Transverse colon (tissue), 4 donors: Measurements from ENCODE around the gene CLN6. TPM values are rescaled to one million over a fixed set of nuclear protein-coding genes. Genes with fewer than 3 reads are reported as not detected.
"Not testable (repeated sequence)": the region's sequence is repeated elsewhere in the genome, so short reads cannot be mapped to it uniquely, and the experiment has no call there.

Source experiments
- DNase-seq: peaks from one replicate; pipeline ENCODE4 v3.0.0-alpha.2; 2019
- H3K27ac ChIP-seq, 4 donors: fragments of 200-600 bp; sonication (generic); 2 replicates each; pipeline ENCODE4 v1.5.1; 2016 to 2018; ENCODE audit warnings: inconsistent platforms in 4 of 4
- H3K27me3 ChIP-seq: fragments of 200-600 bp; sonication (generic); 2 replicates; pipeline ENCODE4 v1.5.1; 2017; ENCODE audit warnings: inconsistent platforms
- H3K36me3 ChIP-seq, 4 donors: fragments of 200-600 bp; sonication (generic); 2 replicates each; pipeline ENCODE4 v1.5.1; 2017 to 2019; ENCODE audit warnings: inconsistent platforms in 4 of 4
- H3K4me1 ChIP-seq, 4 donors: fragments of 200-600 bp; sonication (generic); 2 replicates each; pipeline ENCODE4 v1.5.1; 2017 to 2020; ENCODE audit warnings: inconsistent platforms in 4 of 4
- H3K4me3 ChIP-seq, 4 donors: fragments of 200-600 bp; sonication (generic); 1 replicate in 1 of 4; 2 replicates in 3 of 4; pipeline versions ENCODE4 v1.5.1 to v1.6.1; 2017 to 2019; ENCODE audit warnings: inconsistent platforms in 4 of 4
- H3K9me3 ChIP-seq, 2 donors: fragments of 200-600 bp; sonication (generic); 2 replicates each; pipeline ENCODE4 v1.5.1; 2017 to 2019; ENCODE audit warnings: inconsistent platforms in 2 of 2
- EP300 ChIP-seq: sonication (generic); formaldehyde crosslinking; IDR thresholded peaks from one replicate; pipeline ENCODE4 v1.6.1; 2017; ENCODE audit warnings: antibody characterized with exemption, low read depth
- POLR2A ChIP-seq: fragments of 450-650 bp; IDR thresholded peaks from one replicate; pipeline ENCODE4 v1.6.1; 2016; ENCODE audit warnings: antibody characterized with exemption, mild to moderate bottlenecking, moderate library complexity
- POLR2AphosphoS5 ChIP-seq, 3 donors: sonication (generic); formaldehyde crosslinking; IDR thresholded peaks; one replicate each; pipeline ENCODE4 v1.6.1; 2016; ENCODE audit warnings: antibody characterized with exemption in 3 of 3
- WGBS, 2 donors: methylation state at CpG; one replicate each; pipeline ENCODE4 v1.1.5; 2018; ENCODE audit warnings: low coverage in 1 of 2; 5-methylcytosine and 5-hydroxymethylcytosine counted together
- in situ Hi-C, 4 donors: fragments of 200-750 bp; cut with MboI; loops; one replicate each; pipeline versions ENCODE4 v1.15.0 to v1.15.1; 2017; ENCODE audit warnings: low sequenced_read_pairs in 3 of 4, low pct_ligation_motif_present in 1 of 4, low pct_unique_long_range_greater_than_20kb in 1 of 4
- intact Hi-C: fragments of 100-400 bp; cut with DNase I; formaldehyde crosslinking; loops from one replicate; pipeline ENCODE4 v1.15.1; 2023; ENCODE audit warnings: low total_unique reads
- total RNA-seq, 4 donors: library from RNA; depleted of rRNA; stranded (reverse); fragments of >200 nt; gene quantifications; one replicate each; pipeline ENCODE4 v1.1.0, GENCODE V29; 2016
- TF ChIP-seq, protein P1 (sequence below), 5 experiments: fragments of 200-600 bp in 3 of 5; fragments of 450-650 bp in 2 of 5; sonication (generic) in 3 of 5; IDR thresholded peaks; 1 replicate in 2 of 5; 2 replicates in 3 of 5; pipeline ENCODE4 v1.5.1; 2016 to 2017; ENCODE audit warnings: antibody characterized with exemption in 5 of 5, inconsistent platforms in 3 of 5, mild to moderate bottlenecking in 2 of 5, moderate library complexity in 1 of 5

Gene CLN6
- total RNA-seq, 4 donors from 2014 or later, result 13.8 to 28.1 (median 18.2) TPM

GRCh38 chr15:68175526-68175925 lies 54.0 kb downstream of the CLN6 start:
- 65 to 72% methylated on average over 2 of the region's 2 CpGs for WGBS, 2 donors
- in situ Hi-C loops, result no loop called here

DNA sequence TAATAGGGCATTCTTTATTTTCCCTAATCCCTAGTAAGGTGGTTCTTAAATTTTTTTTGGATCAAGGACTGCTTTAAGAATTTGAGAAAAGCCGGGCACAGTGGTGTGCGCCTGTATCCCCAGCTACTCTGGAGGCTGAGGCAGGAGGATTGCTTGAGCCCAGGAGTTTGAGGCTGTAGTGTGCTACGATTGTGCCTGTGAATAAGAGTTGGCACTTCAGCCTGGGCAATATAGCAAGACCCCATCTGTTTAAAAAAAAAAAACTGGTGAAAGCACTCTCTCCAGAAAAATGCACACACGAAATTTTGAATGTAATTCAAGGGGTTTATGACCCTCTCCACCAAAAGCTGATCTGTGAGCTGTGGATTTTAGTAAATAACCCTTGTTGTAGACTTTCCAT lies 56.4 kb downstream of the CLN6 start:
- WGBS, 2 donors, result 96 to 97% methylated on average over 4 of the region's 4 CpGs
- Histone ChIP-seq H3K36me3 (peaks cover 0 to 27% (median 9%) of the 10 kb centered on the region in 4 donors), H3K9me3 (no peaks in the 10 kb centered on the region), H3K27ac (no peak overlapping the region), H3K4me3 (no peak overlapping the region), H3K27me3 (no peaks in the 10 kb centered on the region), H3K4me1 (no peaks in the 10 kb centered on the region)
- no peak for DNase-seq
- intact Hi-C loops (no loop called here), in situ Hi-C loops (loop anchor here in 2 of 4 donors (25.0 kb wide), 2 partner anchors 111 to 311 kb away; partner anchors contain the start of gene PIAS1 (in 1 of the 2))
- TF ChIP-seq EP300 (no peak), POLR2AphosphoS5 (IDR thresholded peaks at IDR 0.05) (no peak), POLR2A (no peak)
- TF ChIP-seq, protein P1, sequence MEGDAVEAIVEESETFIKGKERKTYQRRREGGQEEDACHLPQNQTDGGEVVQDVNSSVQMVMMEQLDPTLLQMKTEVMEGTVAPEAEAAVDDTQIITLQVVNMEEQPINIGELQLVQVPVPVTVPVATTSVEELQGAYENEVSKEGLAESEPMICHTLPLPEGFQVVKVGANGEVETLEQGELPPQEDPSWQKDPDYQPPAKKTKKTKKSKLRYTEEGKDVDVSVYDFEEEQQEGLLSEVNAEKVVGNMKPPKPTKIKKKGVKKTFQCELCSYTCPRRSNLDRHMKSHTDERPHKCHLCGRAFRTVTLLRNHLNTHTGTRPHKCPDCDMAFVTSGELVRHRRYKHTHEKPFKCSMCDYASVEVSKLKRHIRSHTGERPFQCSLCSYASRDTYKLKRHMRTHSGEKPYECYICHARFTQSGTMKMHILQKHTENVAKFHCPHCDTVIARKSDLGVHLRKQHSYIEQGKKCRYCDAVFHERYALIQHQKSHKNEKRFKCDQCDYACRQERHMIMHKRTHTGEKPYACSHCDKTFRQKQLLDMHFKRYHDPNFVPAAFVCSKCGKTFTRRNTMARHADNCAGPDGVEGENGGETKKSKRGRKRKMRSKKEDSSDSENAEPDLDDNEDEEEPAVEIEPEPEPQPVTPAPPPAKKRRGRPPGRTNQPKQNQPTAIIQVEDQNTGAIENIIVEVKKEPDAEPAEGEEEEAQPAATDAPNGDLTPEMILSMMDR (IDR thresholded peaks at IDR 0.05), result no peak

More at GRCh38 chr15:68175526-68175925, 54.0 kb downstream of the CLN6 start:
- H3K27me3 ChIP-seq, result no peaks in the 10 kb centered on the region
- no peaks in the 10 kb centered on the region for H3K4me1 ChIP-seq
- no peak overlapping the region for H3K27ac ChIP-seq
- H3K9me3 ChIP-seq, result no peaks in the 10 kb centered on the region
- no peak for DNase-seq
- TF ChIP-seq EP300, result no peak
- TF ChIP-seq, protein P1 (IDR thresholded peaks at IDR 0.05), result no peak
- TF ChIP-seq POLR2A, result no peak
- peaks cover 0 to 32% (median 9%) of the 10 kb centered on the region in 4 donors for H3K36me3 ChIP-seq
- H3K4me3 ChIP-seq, result no peak overlapping the region
- intact Hi-C loops, result no loop called here

GRCh38 chr15:68172037-68172436 lies 57.5 kb downstream of the CLN6 start:
- H3K4me3 ChIP-seq, H3K4me1 ChIP-seq, H3K9me3 ChIP-seq, H3K27ac ChIP-seq, DNase-seq, intact Hi-C loops, H3K27me3 ChIP-seq: not testable (repeated sequence)
- 94% methylated on average over 2 of the region's 2 CpGs; no CpG with 5 or more reads in 1 of the 2 donors for WGBS, 2 donors
- in situ Hi-C loops, result loop anchor here in 2 of 4 donors (25.0 kb wide), 2 partner anchors 110 to 310 kb away; partner anchors contain the start of gene PIAS1 (in 1 of the 2)
- H3K36me3 ChIP-seq, result peaks cover 0 to 27% (median 9%) of the 10 kb centered on the region in 4 donors

- Histone ChIP-seq H3K4me1 (no peaks in the 10 kb centered on the region), H3K27me3 (no peaks in the 10 kb centered on the region), H3K4me3 (no peak overlapping the region), H3K9me3 (no peaks in the 10 kb centered on the region), H3K27ac (no peak overlapping the region), H3K36me3 (no peaks in the 10 kb centered on the region)
- WGBS, 2 donors, result 79 to 95% methylated on average over 4 of the region's 4 CpGs
- DNase-seq, result no peak
- in situ Hi-C loops, result loop anchor here in 2 of 4 donors (25.0 kb wide), 2 partner anchors 105 to 305 kb away; partner anchors contain the start of gene PIAS1 (in 1 of the 2)
- intact Hi-C loops, result no loop called here
- TF ChIP-seq EP300 (no peak), POLR2A (no peak), POLR2AphosphoS5 (IDR thresholded peaks at IDR 0.05) (no peak)
- TF ChIP-seq, protein P1 (IDR thresholded peaks at IDR 0.05), result no peak
Measured at GRCh38 chr15:68166847-68167246, 62.7 kb downstream of the CLN6 start.

DNA sequence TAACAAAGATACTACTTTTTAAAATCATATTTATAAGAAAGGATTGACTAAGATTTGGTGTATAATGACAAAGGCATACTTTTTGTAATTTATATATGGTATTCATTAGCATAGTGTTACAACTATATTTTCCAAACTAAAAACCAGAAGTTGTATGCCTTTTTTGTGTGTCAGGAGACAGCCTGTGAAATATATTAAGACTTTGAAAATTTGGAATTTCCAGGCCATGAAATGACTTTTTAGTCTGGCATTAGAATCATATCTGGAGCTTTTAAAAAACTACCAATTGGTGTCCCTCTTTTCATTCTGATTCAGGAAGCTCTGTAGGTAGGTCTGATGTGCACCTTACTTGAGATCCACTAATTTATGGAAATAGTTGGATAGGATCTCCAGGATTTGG lies 66.3 kb downstream of the CLN6 start:
- intact Hi-C loops (no loop called here), in situ Hi-C loops (loop anchor here in 2 of 4 donors (25.0 kb wide), 2 partner anchors 101 to 301 kb away; partner anchors contain the start of gene PIAS1 (in 1 of the 2))
- Histone ChIP-seq H3K36me3 (peaks cover 0 to 18% (median 3%) of the 10 kb centered on the region in 4 donors), H3K27me3 (no peaks in the 10 kb centered on the region), H3K27ac (no peak overlapping the region), H3K4me1 (no peaks in the 10 kb centered on the region), H3K4me3 (no peak overlapping the region), H3K9me3 (no peaks in the 10 kb centered on the region)
- TF ChIP-seq POLR2A, result no peak
- TF ChIP-seq, protein P1 (IDR thresholded peaks at IDR 0.05), result no peak
- TF ChIP-seq POLR2AphosphoS5 (IDR thresholded peaks at IDR 0.05), result no peak
- TF ChIP-seq EP300, result no peak
- DNase-seq, result no peak
